ENCODE results near the gene PLXNA3.

Gene PLXNA3

DNA sequence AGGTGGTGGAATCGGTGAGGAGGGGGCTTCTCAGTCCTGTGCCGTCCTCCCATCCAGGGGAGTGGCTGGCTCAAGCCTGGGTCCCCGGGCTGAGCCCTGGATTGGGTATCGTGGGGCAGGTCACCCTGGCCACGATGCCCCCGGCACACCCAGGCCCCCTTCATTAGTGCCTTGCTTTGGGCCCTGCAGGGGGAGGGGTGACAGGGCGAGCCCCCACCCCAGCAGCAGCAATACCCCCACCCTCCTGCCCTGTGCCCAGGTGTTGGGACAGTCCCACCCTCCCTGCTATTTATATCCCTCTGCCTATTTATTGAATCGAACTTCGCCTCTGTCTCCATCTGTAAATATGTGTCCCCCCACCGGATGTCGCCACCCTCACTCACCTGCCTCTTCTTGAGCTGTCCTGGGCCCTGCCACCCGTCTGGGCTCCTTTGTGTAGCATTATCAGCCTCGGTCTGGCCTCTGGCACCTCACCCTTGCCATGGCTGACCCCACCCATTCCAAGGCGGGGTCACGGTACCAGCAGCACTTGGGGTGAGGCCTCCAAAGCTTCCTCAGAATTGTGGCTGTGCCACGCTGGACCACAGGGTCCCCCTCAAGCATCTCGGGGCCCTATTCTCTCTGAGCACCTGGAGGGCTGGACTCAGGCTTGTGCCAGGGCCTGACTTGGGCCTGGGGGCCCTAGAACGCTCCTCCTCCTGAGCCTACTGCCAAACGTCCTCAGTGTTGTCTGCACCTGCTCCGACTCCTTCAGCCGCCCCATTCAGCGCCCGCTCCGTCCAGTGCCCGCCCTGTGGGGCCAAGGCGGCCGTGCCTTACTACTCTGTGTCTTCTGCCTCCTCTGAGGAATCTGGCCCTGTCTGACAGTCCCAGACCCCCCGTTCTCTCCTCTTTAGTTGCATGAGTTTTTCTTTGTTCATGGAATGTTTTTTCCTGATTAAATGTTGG, 14.9 kb downstream of the PLXNA3 start:
- in situ Hi-C loops (cut with HindIII; ENCODE audit: low sequenced_read_pairs): no loop called here
- TF ChIP-seq, protein P1, sequence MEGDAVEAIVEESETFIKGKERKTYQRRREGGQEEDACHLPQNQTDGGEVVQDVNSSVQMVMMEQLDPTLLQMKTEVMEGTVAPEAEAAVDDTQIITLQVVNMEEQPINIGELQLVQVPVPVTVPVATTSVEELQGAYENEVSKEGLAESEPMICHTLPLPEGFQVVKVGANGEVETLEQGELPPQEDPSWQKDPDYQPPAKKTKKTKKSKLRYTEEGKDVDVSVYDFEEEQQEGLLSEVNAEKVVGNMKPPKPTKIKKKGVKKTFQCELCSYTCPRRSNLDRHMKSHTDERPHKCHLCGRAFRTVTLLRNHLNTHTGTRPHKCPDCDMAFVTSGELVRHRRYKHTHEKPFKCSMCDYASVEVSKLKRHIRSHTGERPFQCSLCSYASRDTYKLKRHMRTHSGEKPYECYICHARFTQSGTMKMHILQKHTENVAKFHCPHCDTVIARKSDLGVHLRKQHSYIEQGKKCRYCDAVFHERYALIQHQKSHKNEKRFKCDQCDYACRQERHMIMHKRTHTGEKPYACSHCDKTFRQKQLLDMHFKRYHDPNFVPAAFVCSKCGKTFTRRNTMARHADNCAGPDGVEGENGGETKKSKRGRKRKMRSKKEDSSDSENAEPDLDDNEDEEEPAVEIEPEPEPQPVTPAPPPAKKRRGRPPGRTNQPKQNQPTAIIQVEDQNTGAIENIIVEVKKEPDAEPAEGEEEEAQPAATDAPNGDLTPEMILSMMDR (IDR thresholded peaks at IDR 0.05; ENCODE audit: low read depth, low read length, missing control alignments): no peak
- no peak for DNase-seq (ENCODE audit: low read depth)
- H3K4me3 ChIP-seq (ENCODE audit: low read depth, low read length): no peak overlapping the region

DNA sequence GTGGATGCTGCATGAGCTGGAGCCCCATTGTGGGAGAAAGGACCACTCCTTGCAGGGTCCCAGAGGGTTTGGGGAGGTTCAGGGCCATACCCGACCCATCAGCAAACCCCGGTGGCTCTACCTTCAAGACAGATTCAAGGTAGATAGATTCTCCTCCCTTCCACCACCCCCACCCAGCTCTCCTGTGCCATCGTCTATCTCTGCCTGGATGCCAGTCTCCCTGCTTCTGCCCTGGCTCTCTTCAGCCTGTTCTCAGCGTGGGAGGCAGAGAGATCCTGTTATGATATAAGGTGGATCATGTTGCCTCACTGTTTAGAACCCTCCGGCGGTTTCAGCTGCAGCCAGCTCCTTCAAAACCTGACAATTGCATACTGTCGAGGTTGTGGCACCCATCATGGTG, 15.6 kb downstream of the PLXNA3 start:
- TF ChIP-seq, protein P1 (IDR thresholded peaks at IDR 0.05; ENCODE audit: low read depth, low read length, missing control alignments): no peak

DNA sequence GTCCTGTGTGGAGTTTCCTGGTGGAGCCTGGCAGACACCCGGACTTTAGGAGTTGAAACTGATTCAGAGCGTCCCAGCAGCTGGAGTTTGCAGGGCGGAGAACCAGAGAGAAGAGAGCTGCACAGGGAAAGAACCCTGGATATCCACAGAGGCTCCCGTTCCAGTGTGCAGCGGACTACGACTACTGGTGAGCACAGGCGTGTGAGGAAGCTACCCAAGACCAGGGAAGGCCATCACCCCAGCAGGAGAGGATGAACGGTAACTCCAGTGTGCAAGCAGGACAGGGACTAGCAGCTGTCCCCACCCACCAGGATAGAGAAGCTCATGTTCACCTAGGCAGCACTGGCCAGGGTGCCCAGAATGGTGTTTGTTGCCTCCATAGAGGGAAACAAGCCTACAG, 18.7 kb downstream of the PLXNA3 start:
- in situ Hi-C loops (cut with HindIII; ENCODE audit: low sequenced_read_pairs): no loop called here
- TF ChIP-seq, protein P1 (IDR thresholded peaks at IDR 0.05; ENCODE audit: low read depth, low read length, missing control alignments): no peak

More for the DNA sequence above, 15.6 kb downstream of the PLXNA3 start:
- H3K4me3 ChIP-seq (ENCODE audit: low read depth, low read length): no peak overlapping the region
- in situ Hi-C loops (cut with HindIII; ENCODE audit: low sequenced_read_pairs): no loop called here
- DNase-seq (ENCODE audit: low read depth): no peak

DNA sequence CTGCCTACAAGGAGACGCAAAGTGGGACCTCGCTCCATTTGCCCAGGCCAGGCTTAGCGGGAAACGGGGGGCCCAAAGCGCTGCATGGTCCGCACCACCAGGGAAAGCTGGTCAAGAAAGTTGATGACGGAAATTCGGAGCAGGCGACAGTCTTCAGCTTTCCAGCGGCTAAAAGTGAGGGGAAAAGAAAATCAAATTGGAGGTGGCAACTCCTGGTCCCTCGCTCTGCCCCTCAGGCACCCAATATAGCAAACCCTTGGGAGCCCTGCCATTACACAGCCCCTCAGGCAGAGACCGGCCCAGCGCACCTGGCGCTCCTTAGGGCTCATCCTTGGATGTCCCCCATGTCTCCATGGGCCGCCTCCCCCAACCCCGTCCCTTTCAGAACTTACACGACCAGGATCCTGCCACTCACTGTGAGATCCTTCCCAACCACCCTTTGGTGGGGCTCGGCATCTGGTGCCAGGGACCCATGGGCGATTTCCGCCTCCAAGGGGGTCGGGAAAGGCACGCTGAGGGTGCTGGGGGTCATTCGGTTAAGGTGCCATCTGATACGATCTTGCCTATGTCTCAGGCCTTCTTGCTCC, 19.9 kb downstream of the PLXNA3 start:
- TF ChIP-seq, protein P1 (IDR thresholded peaks at IDR 0.05; ENCODE audit: low read depth, low read length, missing control alignments): no peak
- H3K4me3 ChIP-seq (ENCODE audit: low read depth, low read length): peak overlapping the region; percentile 37
- DNase-seq (ENCODE audit: low read depth): no peak
- in situ Hi-C loops (cut with HindIII; ENCODE audit: low sequenced_read_pairs): no loop called here

More for the DNA sequence above, 18.7 kb downstream of the PLXNA3 start:
- DNase-seq (ENCODE audit: low read depth): no peak
- H3K4me3 ChIP-seq (ENCODE audit: low read depth, low read length): no peak overlapping the region

DNA sequence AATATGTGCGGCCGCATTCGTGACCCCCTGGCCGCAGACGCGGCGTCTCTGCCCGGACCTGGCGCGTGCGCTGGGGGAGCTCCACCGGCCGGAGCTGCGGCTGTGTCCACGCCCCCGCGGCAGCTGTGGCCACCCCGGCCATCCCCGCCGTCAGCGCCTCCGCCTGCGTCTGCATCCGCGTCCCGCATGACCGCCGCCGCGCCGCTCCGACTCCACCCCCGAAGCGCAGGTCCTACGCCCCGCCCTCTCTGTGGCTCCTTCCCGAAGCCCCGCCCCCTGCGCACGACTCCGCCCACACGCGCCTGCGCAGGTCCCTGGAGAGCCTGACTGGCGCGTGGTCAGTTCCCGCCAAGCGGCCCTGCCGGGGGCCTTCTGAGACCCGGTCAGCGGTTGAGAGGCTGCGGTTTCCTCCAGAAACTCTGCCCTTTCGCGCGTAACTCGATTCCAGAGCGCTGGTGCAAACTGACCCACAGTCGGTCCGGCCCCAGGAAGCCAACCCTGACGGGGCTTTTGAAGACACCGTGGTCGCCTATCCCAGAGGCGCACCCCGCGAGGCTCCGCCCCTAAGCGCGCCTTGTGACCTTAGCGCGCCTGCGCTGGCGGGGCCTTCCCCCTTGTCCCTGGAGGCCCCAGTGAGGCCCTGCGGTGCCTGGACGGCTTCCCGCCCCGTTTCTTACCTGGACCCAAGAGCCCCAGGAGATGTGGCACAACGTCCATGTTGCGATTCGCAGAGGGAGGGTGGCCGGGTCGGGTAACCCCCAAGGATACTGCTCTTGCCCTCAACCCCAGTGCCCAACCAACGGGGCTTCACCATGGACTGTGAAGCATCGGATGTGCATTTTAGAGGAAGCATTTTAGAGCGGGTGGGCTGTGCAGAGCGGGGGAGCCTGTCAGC, 20.9 kb downstream of the PLXNA3 start, which contains the start of gene LAGE3:
Gene LAGE3, minus strand, starts transcription at position 554 of the 895 bp plus-strand sequence. Its CDS starts 366 bp downstream, at position 188.
- TF ChIP-seq, protein P1 (IDR thresholded peaks at IDR 0.05; ENCODE audit: low read depth, low read length, missing control alignments): no peak
- peak within 1 kb of the TSS; percentile 37 for H3K4me3 ChIP-seq (ENCODE audit: low read depth, low read length)
- in situ Hi-C loops (cut with HindIII; ENCODE audit: low sequenced_read_pairs): no loop called here
- DNase-seq (ENCODE audit: low read depth): peak; percentile 59

DNA sequence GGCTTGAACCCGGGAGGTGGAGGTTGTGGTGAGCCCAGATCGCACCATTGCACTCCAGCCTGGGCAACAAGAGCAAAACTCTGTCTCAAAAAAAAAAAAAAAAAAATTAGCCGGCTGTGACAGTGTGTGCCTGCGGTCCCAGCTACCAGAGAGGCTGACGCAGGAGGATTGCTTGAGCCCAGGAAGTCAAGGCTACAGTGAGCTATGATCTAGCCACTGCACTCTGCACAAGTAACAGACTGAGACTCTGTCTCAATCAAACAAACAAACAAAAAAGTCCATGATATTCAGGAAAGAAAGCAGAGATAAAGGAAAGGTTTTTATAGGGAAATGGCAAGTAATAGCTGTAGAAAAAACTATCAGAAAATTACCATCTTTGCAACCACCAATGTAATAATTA, 23.1 kb downstream of the PLXNA3 start:
- no peak overlapping the region for H3K4me3 ChIP-seq (ENCODE audit: low read depth, low read length)
- no peak for DNase-seq (ENCODE audit: low read depth)
- in situ Hi-C loops (cut with HindIII; ENCODE audit: low sequenced_read_pairs): no loop called here
- TF ChIP-seq, protein P1 (IDR thresholded peaks at IDR 0.05; ENCODE audit: low read depth, low read length, missing control alignments): no peak
